HPDE6-E6E7 (cell line): ENCODE results near the gene RPP30.

Experiments used
- DNase-seq: peaks from one replicate; pipeline ENCODE4 v3.0.0; 2011; ENCODE audit warnings: missing footprints; ENCODE audit errors: extremely low spot score

The RPP30 gene

DNA sequence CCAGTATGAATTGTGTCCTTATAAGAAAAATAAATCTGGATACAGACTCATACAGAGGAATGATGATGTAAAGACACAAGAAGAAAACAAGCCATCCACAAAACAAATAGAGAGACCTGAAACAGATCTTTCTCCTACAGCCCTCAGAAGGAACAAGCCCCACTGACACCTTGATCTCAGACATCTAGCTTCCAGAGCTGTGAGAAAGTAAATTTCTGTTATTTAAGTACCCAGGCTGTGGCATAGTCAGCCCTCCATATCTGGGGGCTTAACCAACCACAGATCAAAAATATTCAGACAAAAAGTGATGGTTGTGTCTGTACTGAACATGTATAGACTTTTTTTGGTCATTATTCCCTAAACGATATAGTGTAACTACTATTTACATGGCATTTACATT is 73.0 kb downstream of the RPP30 start:
- no peak for DNase-seq

DNA sequence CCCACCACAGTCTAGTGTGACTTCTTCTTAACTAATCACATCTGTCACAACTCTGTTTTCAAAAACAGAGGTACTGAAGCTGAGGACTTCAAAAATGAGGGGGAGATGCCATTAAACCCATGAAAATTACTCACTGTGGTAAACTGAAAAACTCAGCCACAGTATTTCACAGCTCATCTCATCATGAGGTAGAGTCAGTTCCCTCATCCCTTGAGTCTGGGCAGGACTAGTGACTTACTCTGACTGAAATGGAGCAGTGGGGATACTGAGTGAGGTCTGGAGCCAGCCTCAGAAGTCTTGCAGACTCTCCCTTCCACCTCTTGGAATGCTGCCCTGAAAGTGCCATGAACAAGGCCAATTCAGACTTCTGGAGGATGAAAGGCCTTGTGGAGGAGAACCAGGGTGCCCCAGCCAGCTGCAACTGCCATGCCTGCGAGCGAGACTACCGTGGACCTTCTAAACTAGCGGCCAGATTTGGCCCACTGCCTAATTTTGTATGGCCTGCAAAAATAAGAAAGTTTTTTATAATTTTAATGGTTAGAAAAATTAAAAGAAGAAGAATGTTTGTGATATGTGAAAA is 73.8 kb downstream of the RPP30 start:
- DNase-seq: no peak

DNA sequence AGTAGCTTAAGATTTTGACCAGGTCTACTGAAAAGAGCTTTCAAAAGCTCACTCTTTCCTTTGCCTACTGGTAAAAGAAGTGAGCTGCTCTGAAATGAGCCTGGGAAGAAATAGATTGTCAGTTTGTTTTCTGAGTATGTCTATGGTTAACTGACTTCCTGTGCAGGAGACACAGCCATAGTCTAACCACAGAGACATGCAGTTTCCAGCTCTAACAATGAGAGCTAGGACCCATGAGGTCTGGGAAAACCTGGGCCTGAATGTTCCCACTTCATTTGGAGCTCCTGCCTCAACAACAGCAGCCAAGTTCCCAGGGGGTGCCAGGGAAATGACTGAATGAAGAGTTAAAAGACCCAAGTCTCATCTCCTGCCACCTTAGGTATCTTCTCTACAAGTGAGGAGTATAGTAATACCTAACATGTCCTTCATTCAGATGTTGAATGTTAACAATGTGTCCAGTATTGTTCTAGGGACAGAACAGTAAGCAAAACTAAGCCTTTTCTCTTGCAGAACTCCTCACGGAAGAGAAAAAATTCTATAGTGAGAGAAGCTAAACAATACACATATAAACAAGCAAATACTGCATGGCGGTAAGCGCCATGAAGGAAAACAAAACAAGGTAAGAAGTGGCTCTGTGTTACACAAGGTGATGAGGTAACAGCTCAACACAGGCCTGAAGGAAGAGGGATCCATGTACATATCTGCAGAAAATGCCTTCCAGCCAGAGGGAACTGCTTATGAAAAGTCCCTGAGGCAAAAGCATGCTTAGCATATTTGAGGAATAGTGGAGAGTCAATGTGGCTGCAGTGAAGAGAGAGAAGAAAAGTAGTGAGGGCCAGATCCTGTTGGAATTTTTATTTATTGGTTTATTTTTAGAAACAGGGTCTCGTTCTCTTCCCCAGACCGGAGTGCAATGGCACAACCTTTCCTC is 75.5 kb downstream of the RPP30 start:
- DNase-seq: no peak
